Caco-2 (cell line): ENCODE results near the gene ASB9. TPM values are rescaled to one million over a fixed set of nuclear protein-coding genes. Genes with fewer than 3 reads are reported as not detected.

ENCODE experiments used
- BruUV-seq: library from RNA; stranded (reverse); fragments of 400-500 nt; replicated peaks from 2 replicates; lab custom pipeline; 2021; lab: Mats Ljungman, UMichigan
- CTCF ChIA-PET: fragments of 300-600 bp; sonication (Branson Sonifier 250); formaldehyde crosslinking; loops from one replicate; lab custom pipeline; 2022; ENCODE audit warnings: antibody characterized with exemption; lab: Charles Lee
- POLR2A ChIA-PET: fragments of 300-600 bp; sonication (Branson Sonifier 250); formaldehyde crosslinking; loops from one replicate; lab custom pipeline; 2022; ENCODE audit warnings: antibody characterized with exemption; lab: Charles Lee
- DNase-seq, 2 experiments: peaks; one replicate each; pipeline versions ENCODE4 v3.0.0 to v3.0.0-alpha.2; 2020 to 2022
- H3K27me3 ChIP-seq: replicated peaks from 2 replicates; pipeline ENCODE4 v1.6.0; 2011; ENCODE audit warnings: low read length; ENCODE audit not compliant: control insufficient read depth, insufficient read depth
- H3K36me3 ChIP-seq: 2 replicates; pipeline ENCODE4 v1.5.1; 2011; ENCODE audit warnings: low read length; ENCODE audit not compliant: control insufficient read depth, insufficient read depth
- H3K4me1 ChIP-seq: fragments of 250-450 bp; sonication (Bioruptor Pico); 2 replicates; pipeline ENCODE4 v1.5.1; 2020; ENCODE audit warnings: mild to moderate bottlenecking
- H3K4me3 ChIP-seq: 2 replicates; pipeline ENCODE4 v1.5.1; 2011; ENCODE audit warnings: low read depth, mild to moderate bottlenecking, control low read depth, low read length
- H3K9me3 ChIP-seq: fragments of 250-450 bp; sonication (Bioruptor Pico); 2 replicates; pipeline ENCODE4 v1.5.1; 2020; ENCODE audit warnings: mild to moderate bottlenecking, moderate library complexity
- H3K27ac Mint-ChIP-seq: one replicate; pipeline ENCODE4 v1.8.0; 2022; ENCODE audit warnings: mixed read lengths; ENCODE audit not compliant: unreplicated experiment
- H3K27me3 Mint-ChIP-seq: one replicate; pipeline ENCODE4 v1.8.0; 2022; ENCODE audit warnings: mixed read lengths; ENCODE audit not compliant: insufficient read depth, unreplicated experiment
- H3K36me3 Mint-ChIP-seq: one replicate; pipeline ENCODE4 v1.8.0; 2022; ENCODE audit warnings: mild to moderate bottlenecking, mixed read lengths; ENCODE audit not compliant: insufficient read depth, unreplicated experiment
- H3K4me1 Mint-ChIP-seq: one replicate; pipeline ENCODE4 v1.8.0; 2022; ENCODE audit warnings: low read depth, mixed read lengths; ENCODE audit not compliant: unreplicated experiment
- H3K4me3 Mint-ChIP-seq: one replicate; pipeline ENCODE4 v1.8.0; 2022; ENCODE audit warnings: mild to moderate bottlenecking, moderate library complexity, mixed read lengths; ENCODE audit not compliant: unreplicated experiment
- H3K9me3 Mint-ChIP-seq: one replicate; pipeline ENCODE4 v1.8.0; 2022; ENCODE audit warnings: mixed read lengths; ENCODE audit not compliant: unreplicated experiment
- intact Hi-C: fragments of 100-400 bp; cut with micrococcal nuclease; formaldehyde crosslinking; loops from one replicate; pipeline ENCODE4 v1.10.0; 2022; ENCODE audit not compliant: unreplicated experiment
- total RNA-seq: library from RNA; stranded (reverse); gene quantifications from 2 replicates; pipeline ENCODE4 v1.2.3, GENCODE V29; 2022
- TF ChIP-seq, protein P1 (sequence below), 2 experiments: fragments of 200-600 bp in 1 of 2; IDR thresholded peaks; 1 replicate in 1 of 2; 2 replicates in 1 of 2; pipeline versions ENCODE4 v1.5.1 to v1.8.0; 2011 to 2022; ENCODE audit warnings: antibody characterized with exemption in 1 of 2, control low read depth in 1 of 2, inconsistent platforms in 1 of 2, low read depth in 1 of 2, low read length in 1 of 2, mild to moderate bottlenecking in 1 of 2, moderate library complexity in 1 of 2; ENCODE audit not compliant: insufficient read depth in 1 of 2, severe bottlenecking in 1 of 2, unreplicated experiment in 1 of 2

Gene ASB9
- total RNA-seq, 1 experiment from 2014 or later = 4.6 TPM

DNA sequence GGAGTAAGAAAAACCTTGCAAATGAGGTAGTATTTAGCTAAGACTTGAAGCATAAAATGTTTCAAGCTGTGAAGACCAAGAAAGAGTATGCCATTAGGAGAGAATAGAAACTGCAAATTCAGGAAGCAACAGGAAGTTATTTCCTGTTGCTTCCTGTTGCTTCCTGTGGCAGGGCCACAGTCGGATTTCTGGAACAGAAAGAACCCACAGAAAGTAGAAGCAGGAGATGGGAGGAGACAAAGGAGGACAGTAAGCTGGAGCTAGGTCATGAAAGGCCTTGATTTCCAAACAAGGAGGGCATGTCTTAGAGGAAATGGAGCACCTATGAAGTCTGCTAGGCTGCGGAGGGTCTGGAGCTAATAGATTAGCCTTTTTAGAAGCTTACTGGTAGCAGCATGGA lies 28.3 kb upstream of the ASB9 start:
- Histone ChIP-seq H3K27me3 (no peaks in the 10 kb centered on the region), H3K4me3 (no peak overlapping the region), H3K4me1 (peaks cover 8% of the 10 kb centered on the region; the same call in 1 of the 2 replicates), H3K9me3 (no peaks in the 10 kb centered on the region), H3K36me3 (no peaks in the 10 kb centered on the region)
- TF ChIP-seq, protein P1, sequence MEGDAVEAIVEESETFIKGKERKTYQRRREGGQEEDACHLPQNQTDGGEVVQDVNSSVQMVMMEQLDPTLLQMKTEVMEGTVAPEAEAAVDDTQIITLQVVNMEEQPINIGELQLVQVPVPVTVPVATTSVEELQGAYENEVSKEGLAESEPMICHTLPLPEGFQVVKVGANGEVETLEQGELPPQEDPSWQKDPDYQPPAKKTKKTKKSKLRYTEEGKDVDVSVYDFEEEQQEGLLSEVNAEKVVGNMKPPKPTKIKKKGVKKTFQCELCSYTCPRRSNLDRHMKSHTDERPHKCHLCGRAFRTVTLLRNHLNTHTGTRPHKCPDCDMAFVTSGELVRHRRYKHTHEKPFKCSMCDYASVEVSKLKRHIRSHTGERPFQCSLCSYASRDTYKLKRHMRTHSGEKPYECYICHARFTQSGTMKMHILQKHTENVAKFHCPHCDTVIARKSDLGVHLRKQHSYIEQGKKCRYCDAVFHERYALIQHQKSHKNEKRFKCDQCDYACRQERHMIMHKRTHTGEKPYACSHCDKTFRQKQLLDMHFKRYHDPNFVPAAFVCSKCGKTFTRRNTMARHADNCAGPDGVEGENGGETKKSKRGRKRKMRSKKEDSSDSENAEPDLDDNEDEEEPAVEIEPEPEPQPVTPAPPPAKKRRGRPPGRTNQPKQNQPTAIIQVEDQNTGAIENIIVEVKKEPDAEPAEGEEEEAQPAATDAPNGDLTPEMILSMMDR (IDR thresholded peaks at IDR 0.05; ENCODE audit: insufficient read depth in 1 of 2, low read depth in 1 of 2, low read length in 1 of 2, severe bottlenecking in 1 of 2, unreplicated experiment in 1 of 2) = no peak
- intact Hi-C loops = no loop called here
- no peak overlapping the region for H3K4me3 Mint-ChIP-seq
- H3K27me3 Mint-ChIP-seq = no peaks in the 10 kb centered on the region
- no peak overlapping the region for H3K27ac Mint-ChIP-seq
- POLR2A ChIA-PET = no interaction called here
- H3K36me3 Mint-ChIP-seq = no peaks in the 10 kb centered on the region
- H3K9me3 Mint-ChIP-seq = no peaks in the 10 kb centered on the region
- no peak for DNase-seq
- BruUV-seq = no TSS peak
- H3K4me1 Mint-ChIP-seq = peaks cover 5% of the 10 kb centered on the region
- CTCF ChIA-PET = no interaction called here

DNA sequence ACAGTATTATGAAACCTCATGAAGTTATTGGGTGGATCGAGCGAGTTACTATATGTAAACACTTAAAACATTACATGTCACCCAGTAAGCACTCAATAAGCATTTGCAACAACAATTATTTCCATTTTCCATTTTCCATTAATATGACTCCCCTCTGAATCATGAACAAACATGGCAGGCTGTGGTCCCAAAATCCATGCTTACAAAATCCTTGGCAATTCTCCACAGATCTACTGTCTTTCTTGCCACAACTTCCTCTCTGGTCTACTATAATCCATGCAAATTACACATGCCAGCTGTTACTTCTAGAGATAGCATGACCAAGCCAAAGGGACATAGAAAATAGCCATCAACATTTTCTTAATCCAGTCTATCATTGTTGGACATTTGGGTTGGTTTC lies 23.6 kb upstream of the ASB9 start:
- Mint-ChIP-seq H3K4me3 (no peak overlapping the region), H3K36me3 (no peaks in the 10 kb centered on the region), H3K9me3 (no peaks in the 10 kb centered on the region), H3K27me3 (no peaks in the 10 kb centered on the region), H3K27ac (no peak overlapping the region), H3K4me1 (no peaks in the 10 kb centered on the region)
- ChIA-PET POLR2A (no interaction called here), CTCF (no interaction called here)
- Histone ChIP-seq H3K27me3 (no peaks in the 10 kb centered on the region), H3K4me1 (no peaks in the 10 kb centered on the region), H3K36me3 (no peaks in the 10 kb centered on the region), H3K4me3 (no peak overlapping the region), H3K9me3 (no peaks in the 10 kb centered on the region)
- intact Hi-C loops = no loop called here
- BruUV-seq = no TSS peak
- no peak for DNase-seq
- TF ChIP-seq, protein P1 (IDR thresholded peaks at IDR 0.05; ENCODE audit: insufficient read depth in 1 of 2, low read depth in 1 of 2, low read length in 1 of 2, severe bottlenecking in 1 of 2, unreplicated experiment in 1 of 2) = no peak

DNA sequence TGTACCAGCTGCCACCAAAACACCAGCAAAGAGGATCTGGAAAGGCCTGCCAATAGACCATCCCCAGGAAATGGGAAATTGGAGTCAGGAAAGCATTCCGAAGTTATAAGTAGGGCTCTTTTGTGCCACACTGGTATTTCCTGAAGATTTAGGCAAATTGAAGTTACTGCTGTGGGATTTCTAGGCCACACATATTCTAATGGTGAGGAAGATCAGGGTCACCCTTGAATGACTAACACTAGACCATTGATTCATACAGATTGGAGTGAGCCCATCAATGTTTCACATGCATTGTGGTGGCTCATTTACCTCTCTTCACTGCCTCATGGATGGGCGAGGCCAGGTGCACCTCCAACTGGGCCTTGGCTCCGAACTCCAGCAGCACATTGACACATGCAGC lies 23.0 kb upstream of the ASB9 start:
- Histone ChIP-seq H3K27me3 (no peaks in the 10 kb centered on the region), H3K4me1 (no peaks in the 10 kb centered on the region), H3K9me3 (no peaks in the 10 kb centered on the region), H3K36me3 (no peaks in the 10 kb centered on the region), H3K4me3 (no peak overlapping the region)
- TF ChIP-seq, protein P1 (IDR thresholded peaks at IDR 0.05; ENCODE audit: insufficient read depth in 1 of 2, low read depth in 1 of 2, low read length in 1 of 2, severe bottlenecking in 1 of 2, unreplicated experiment in 1 of 2) = no peak
- ChIA-PET CTCF (no interaction called here), POLR2A (no interaction called here)
- intact Hi-C loops = no loop called here
- Mint-ChIP-seq H3K4me3 (no peak overlapping the region), H3K27me3 (no peaks in the 10 kb centered on the region), H3K4me1 (no peaks in the 10 kb centered on the region), H3K9me3 (no peaks in the 10 kb centered on the region), H3K36me3 (no peaks in the 10 kb centered on the region), H3K27ac (no peak overlapping the region)
- BruUV-seq = no TSS peak
- DNase-seq = no peak
